Upper lobe of left lung (tissue), 4 donors: ENCODE data around the gene MTPN.

Experiments
- CTCF ChIP-seq, 6 experiments: fragments of 450-650 bp in 4 of 6; fragments of 200-600 bp in 2 of 6; sonication (generic) in 2 of 6; IDR thresholded peaks; one replicate each; pipeline ENCODE4 v1.5.1; 2016 to 2019; ENCODE audit warnings: antibody characterized with exemption in 6 of 6
- EP300 ChIP-seq, 4 donors: sonication (generic); formaldehyde crosslinking; IDR thresholded peaks; one replicate each; pipeline ENCODE4 v1.5.1; 2017; ENCODE audit warnings: antibody characterized with exemption in 4 of 4, control low read depth in 2 of 4
- POLR2A ChIP-seq, 4 donors: fragments of 450-650 bp; IDR thresholded peaks; one replicate each; pipeline ENCODE4 v1.5.1; 2016 to 2017; ENCODE audit warnings: antibody characterized with exemption in 4 of 4, mild to moderate bottlenecking in 2 of 4
- POLR2AphosphoS5 ChIP-seq, 2 donors: sonication (generic); formaldehyde crosslinking; IDR thresholded peaks; one replicate each; pipeline ENCODE4 v1.5.1; 2017; ENCODE audit warnings: antibody characterized with exemption in 2 of 2

GRCh38 chr7:136002802-136003201 is 25.6 kb upstream of the MTPN start:
- TF ChIP-seq CTCF (IDR thresholded peaks at IDR 0.05) (no peak), POLR2A (IDR thresholded peaks at IDR 0.05) (no peak), POLR2AphosphoS5 (IDR thresholded peaks at IDR 0.05) (no peak), EP300 (IDR thresholded peaks at IDR 0.05) (no peak)
